ENCODE data around the gene PDE3B. TPM values are rescaled to one million over a fixed set of nuclear protein-coding genes. Genes with fewer than 3 reads are reported as not detected.

Gene PDE3B
- total RNA-seq, 1 donor from 2014 or later = 5.1 TPM

DNA sequence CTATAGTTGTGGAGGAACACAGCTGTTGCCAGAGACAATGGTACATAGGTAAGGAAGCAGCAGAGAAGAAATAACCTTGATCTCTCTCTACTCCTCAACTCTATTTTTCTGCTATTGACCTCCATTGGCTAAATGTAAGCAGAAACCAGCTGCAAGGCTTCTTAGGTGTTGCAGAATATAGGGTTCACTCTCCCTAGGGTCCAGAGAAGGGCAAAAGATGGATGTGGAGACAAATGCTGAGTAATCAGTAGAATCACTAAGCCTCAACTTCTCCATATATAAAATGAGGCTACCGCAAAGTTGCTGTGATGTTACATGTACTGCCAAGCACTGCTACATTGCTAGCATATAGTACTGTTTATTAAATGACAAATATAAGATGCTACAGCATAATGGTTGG lies 120.6 kb downstream of the PDE3B start:
- no peak for DNase-seq (ENCODE audit: low spot score in 2 of 2)
- H3K9me3 ChIP-seq = no peaks in the 10 kb centered on the region
- no peaks in the 10 kb centered on the region for H3K36me3 ChIP-seq
- TF ChIP-seq, protein P1, sequence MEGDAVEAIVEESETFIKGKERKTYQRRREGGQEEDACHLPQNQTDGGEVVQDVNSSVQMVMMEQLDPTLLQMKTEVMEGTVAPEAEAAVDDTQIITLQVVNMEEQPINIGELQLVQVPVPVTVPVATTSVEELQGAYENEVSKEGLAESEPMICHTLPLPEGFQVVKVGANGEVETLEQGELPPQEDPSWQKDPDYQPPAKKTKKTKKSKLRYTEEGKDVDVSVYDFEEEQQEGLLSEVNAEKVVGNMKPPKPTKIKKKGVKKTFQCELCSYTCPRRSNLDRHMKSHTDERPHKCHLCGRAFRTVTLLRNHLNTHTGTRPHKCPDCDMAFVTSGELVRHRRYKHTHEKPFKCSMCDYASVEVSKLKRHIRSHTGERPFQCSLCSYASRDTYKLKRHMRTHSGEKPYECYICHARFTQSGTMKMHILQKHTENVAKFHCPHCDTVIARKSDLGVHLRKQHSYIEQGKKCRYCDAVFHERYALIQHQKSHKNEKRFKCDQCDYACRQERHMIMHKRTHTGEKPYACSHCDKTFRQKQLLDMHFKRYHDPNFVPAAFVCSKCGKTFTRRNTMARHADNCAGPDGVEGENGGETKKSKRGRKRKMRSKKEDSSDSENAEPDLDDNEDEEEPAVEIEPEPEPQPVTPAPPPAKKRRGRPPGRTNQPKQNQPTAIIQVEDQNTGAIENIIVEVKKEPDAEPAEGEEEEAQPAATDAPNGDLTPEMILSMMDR (IDR thresholded peaks at IDR 0.05) = no peak
- H3K4me3 ChIP-seq = no peak overlapping the region
- H3K4me1 ChIP-seq = no peaks in the 10 kb centered on the region
- intact Hi-C loops (cut with DNase I) = no loop called here
- H3K27ac ChIP-seq = no peak overlapping the region
- H3K27me3 ChIP-seq = no peaks in the 10 kb centered on the region

DNA sequence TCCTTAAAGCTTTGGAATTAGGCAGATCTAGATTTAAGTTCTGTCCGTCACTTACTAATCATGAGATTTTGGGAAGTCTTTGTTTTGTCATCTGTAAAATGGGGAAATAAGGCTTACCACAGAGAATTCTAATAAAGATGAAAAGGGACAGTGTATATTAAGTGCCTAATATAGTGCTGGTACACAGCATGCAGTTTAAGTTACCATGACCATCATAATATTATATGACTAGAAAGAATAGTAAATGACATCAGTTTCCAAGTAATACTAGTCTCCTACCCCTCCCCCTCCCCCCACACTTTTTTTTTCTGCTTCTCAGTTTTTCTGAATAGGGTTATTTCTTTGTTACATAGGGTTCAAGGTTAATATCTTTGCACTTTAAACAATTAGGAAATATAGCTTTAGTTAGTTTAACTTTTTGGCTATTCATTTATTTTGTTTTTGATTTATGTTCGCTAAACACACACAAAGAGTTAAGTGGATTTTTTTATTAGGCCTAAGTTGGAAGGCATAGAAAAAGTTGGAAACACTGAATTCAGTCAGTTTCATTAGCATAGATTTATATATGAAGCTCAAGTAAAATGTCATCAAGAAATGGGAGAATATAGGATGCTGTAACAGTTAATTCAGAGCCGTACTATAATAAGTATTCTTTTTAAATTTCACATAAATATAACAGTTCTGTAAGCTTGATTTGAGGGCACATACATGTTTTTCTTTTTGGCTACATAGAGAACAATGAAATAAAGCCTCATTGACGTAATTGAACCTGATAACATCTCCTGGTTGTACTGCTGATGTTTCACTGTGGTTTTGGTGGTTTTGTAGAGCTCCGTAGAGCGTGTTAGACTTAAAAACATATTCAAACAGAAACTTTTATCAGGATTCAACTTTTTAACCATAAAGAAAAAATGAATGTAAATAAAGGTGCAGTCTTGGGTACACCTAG lies 121.2 kb downstream of the PDE3B start:
- intact Hi-C loops (cut with DNase I) = no loop called here

DNA sequence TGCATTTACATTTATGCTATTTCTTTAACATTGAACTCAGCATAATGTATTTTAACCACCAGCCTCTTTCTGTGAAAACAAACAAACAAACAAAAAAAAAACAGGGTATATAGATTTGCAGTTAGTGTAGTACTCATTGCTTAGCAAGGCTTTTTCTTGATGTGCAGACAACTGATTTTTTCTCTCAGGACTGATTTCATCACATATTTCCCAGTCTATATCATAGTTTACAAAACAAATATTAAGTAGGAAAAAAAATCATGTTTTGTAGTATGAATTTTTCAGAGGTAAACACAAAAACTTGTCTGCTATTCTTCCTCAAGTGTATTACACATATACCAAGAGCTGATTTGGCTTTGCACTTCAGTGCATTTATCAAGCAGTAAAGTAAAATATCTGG lies 123.0 kb downstream of the PDE3B start:
- Histone ChIP-seq H3K9me3 (no peaks in the 10 kb centered on the region), H3K4me1 (no peaks in the 10 kb centered on the region), H3K27ac (no peak overlapping the region), H3K36me3 (no peaks in the 10 kb centered on the region), H3K4me3 (no peak overlapping the region), H3K27me3 (no peaks in the 10 kb centered on the region)
- no peak for DNase-seq (ENCODE audit: low spot score in 2 of 2)
- intact Hi-C loops (cut with DNase I) = no loop called here
- TF ChIP-seq, protein P1 (IDR thresholded peaks at IDR 0.05) = no peak

More for the DNA sequence above, 121.2 kb downstream of the PDE3B start:
- no peaks in the 10 kb centered on the region for H3K36me3 ChIP-seq
- H3K9me3 ChIP-seq = no peaks in the 10 kb centered on the region
- no peaks in the 10 kb centered on the region for H3K27me3 ChIP-seq
- TF ChIP-seq, protein P1 (IDR thresholded peaks at IDR 0.05) = no peak
- no peak for DNase-seq (ENCODE audit: low spot score in 2 of 2)
- H3K27ac ChIP-seq = no peak overlapping the region
- H3K4me3 ChIP-seq = no peak overlapping the region
- H3K4me1 ChIP-seq = no peaks in the 10 kb centered on the region

DNA sequence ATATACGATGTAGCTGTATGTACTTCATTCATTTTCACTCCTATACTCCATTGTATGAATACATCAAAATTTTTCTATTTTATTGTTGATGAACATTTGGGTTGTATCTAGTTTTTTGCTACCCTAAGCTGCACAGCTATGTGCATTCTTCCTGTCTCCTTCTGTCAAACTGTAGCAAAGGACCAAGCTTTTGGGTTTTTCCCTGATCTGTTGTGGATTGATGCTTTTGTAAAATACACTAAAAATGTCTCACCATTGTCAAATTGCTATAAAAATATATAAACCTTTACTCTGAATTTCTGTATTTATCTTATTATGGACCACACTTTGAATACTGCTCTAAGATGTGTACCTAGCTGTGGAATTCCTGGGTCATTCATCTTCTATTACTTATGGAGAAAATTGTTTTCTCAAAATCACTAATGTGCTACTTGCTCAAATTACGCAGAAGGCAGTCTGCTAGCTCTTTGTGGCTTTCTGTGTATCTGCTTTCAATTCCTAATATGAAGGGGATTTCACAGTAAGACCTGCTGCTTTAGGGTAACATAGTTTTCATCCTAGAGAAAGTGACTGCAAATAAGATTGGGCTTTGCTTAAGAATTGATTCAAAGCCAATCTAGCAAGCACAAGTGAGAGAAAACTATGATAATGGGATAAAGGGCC lies 125.1 kb downstream of the PDE3B start:
- no peaks in the 10 kb centered on the region for H3K36me3 ChIP-seq
- no peaks in the 10 kb centered on the region for H3K27me3 ChIP-seq
- TF ChIP-seq, protein P1 (IDR thresholded peaks at IDR 0.05) = no peak
- intact Hi-C loops (cut with DNase I) = no loop called here
- H3K9me3 ChIP-seq = no peaks in the 10 kb centered on the region
- H3K27ac ChIP-seq = no peak overlapping the region
- no peak for DNase-seq (ENCODE audit: low spot score in 2 of 2)
- H3K4me3 ChIP-seq = no peak overlapping the region
- no peaks in the 10 kb centered on the region for H3K4me1 ChIP-seq

DNA sequence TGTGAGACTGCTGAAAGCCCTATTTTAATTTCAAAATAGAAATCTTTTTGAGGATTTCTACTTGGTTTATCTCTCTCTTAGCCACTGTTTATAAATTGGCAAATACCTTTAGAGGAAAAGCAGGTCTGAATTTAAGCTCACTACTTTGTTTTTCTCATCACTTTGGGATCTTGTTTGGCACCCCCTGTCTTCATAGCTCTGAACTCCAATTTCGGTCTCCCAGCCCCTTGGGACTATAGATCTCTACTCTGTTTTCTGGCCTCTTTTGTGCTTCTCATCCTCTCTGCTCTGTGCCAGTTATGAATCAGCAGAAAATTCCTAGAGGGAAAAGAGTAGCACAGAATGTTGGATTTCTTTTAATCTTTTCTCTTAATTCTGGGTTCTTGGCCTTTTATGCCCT lies 130.2 kb downstream of the PDE3B start:
- H3K27me3 ChIP-seq = no peaks in the 10 kb centered on the region
- H3K9me3 ChIP-seq = no peaks in the 10 kb centered on the region
- no peaks in the 10 kb centered on the region for H3K36me3 ChIP-seq
- no peaks in the 10 kb centered on the region for H3K4me1 ChIP-seq
- intact Hi-C loops (cut with DNase I) = no loop called here
- no peak overlapping the region for H3K4me3 ChIP-seq
- no peak for DNase-seq (ENCODE audit: low spot score in 2 of 2)
- TF ChIP-seq, protein P1 (IDR thresholded peaks at IDR 0.05) = no peak
- H3K27ac ChIP-seq = no peak overlapping the region
